Gastroesophageal sphincter (tissue), 4 donors: ENCODE data around the gene NR4A3. TPM values are rescaled to one million over a fixed set of nuclear protein-coding genes. Genes with fewer than 3 reads are reported as not detected.

Experiments
- ATAC-seq: fragments of 150-250 bp; one replicate; pipeline ENCODE4 v1.9.1; 2016; ENCODE audit warnings: mild to moderate bottlenecking, moderate library complexity
- H3K27ac ChIP-seq, 4 donors: fragments of 200-600 bp; sonication (generic) in 3 of 4; 1 replicate in 3 of 4; 2 replicates in 1 of 4; pipeline ENCODE4 v1.5.1; 2016 to 2019
- H3K27me3 ChIP-seq: fragments of 200-600 bp; sonication (generic); one replicate; pipeline ENCODE4 v1.5.1; 2019
- H3K36me3 ChIP-seq, 2 donors: fragments of 200-600 bp; sonication (generic); one replicate each; pipeline ENCODE4 v1.5.1; 2019; ENCODE audit warnings: control low read depth in 1 of 2
- H3K4me1 ChIP-seq, 3 donors: fragments of 200-600 bp; sonication (generic); 1 replicate in 2 of 3; 2 replicates in 1 of 3; pipeline ENCODE4 v1.5.1; 2016 to 2019; ENCODE audit warnings: control low read depth in 2 of 3
- H3K4me3 ChIP-seq, 2 donors: fragments of 200-600 bp; sonication (generic); one replicate each; pipeline ENCODE4 v1.5.1; 2019; ENCODE audit warnings: mild to moderate bottlenecking in 1 of 2, moderate library complexity in 1 of 2
- H3K9me3 ChIP-seq, 3 donors: fragments of 200-600 bp; sonication (generic); one replicate each; pipeline ENCODE4 v1.5.1; 2017 to 2019; ENCODE audit warnings: control low read depth in 2 of 3
- CTCF ChIP-seq, 4 experiments: fragments of 200-600 bp in 2 of 4; fragments of 450-650 bp in 2 of 4; sonication (generic) in 1 of 4; IDR thresholded peaks; one replicate each; pipeline ENCODE4 v1.5.1; 2017 to 2019; ENCODE audit warnings: antibody characterized with exemption in 4 of 4, mild to moderate bottlenecking in 2 of 4, moderate library complexity in 2 of 4
- EP300 ChIP-seq: sonication (generic); formaldehyde crosslinking; IDR thresholded peaks from one replicate; pipeline ENCODE4 v1.6.1; 2017; ENCODE audit warnings: antibody characterized with exemption, mild to moderate bottlenecking
- POLR2A ChIP-seq, 2 donors: fragments of 450-650 bp; IDR thresholded peaks; one replicate each; pipeline ENCODE4 v1.6.1; 2017; ENCODE audit warnings: antibody characterized with exemption in 2 of 2, mild to moderate bottlenecking in 2 of 2, moderate library complexity in 1 of 2
- POLR2AphosphoS5 ChIP-seq: sonication (generic); formaldehyde crosslinking; IDR thresholded peaks from one replicate; pipeline ENCODE4 v1.6.1; 2017; ENCODE audit warnings: antibody characterized with exemption
- WGBS, 2 donors: methylation state at CpG; one replicate each; pipeline ENCODE4 v1.1.5; 2018; ENCODE audit warnings: low coverage in 1 of 2; 5-methylcytosine and 5-hydroxymethylcytosine counted together
- total RNA-seq, 4 donors: library from RNA; depleted of rRNA; stranded (reverse); fragments of >200 nt; gene quantifications; one replicate each; pipeline ENCODE4 v1.1.0, GENCODE V29; 2016

The NR4A3 gene
- total RNA-seq, 4 donors from 2014 or later = 0.52 to 51.2 (median 2.0) TPM

GRCh38 chr9:99813739-99814138 lies 7.9 kb upstream of the NR4A3 start:
- H3K27me3 ChIP-seq = no peaks in the 10 kb centered on the region
- ATAC-seq = no peak
- WGBS, 2 donors = 83 to 87% methylated on average over 6 to 8 of the region's 8 CpGs
- peaks cover 0 to 12% (median 4%) of the 10 kb centered on the region in 3 donors for H3K4me1 ChIP-seq
- no peak for TF ChIP-seq POLR2A (IDR thresholded peaks at IDR 0.05)
- H3K27ac ChIP-seq = no peak overlapping the region
- H3K36me3 ChIP-seq = no peaks in the 10 kb centered on the region
- H3K4me3 ChIP-seq = no peak overlapping the region
- no peaks in the 10 kb centered on the region for H3K9me3 ChIP-seq

- TF ChIP-seq POLR2A (IDR thresholded peaks at IDR 0.05) (no peak), EP300 (no peak), POLR2AphosphoS5 (no peak), CTCF (IDR thresholded peaks at IDR 0.05) (no peak)
- H3K36me3 ChIP-seq = no peaks in the 10 kb centered on the region
- H3K27me3 ChIP-seq = no peaks in the 10 kb centered on the region
- 85 to 96% methylated on average over 2 of the region's 2 CpGs for WGBS, 2 donors
- no peaks in the 10 kb centered on the region for H3K9me3 ChIP-seq
- H3K4me3 ChIP-seq = no peak overlapping the region
- no peak for ATAC-seq
- H3K4me1 ChIP-seq = peaks cover 0 to 15% (median 4%) of the 10 kb centered on the region in 3 donors
- no peak overlapping the region for H3K27ac ChIP-seq
These were observed 7.3 kb upstream of the NR4A3 start for GRCh38 chr9:99814359-99814758.

GRCh38 chr9:99816392-99816791 lies 5.3 kb upstream of the NR4A3 start:
- TF ChIP-seq POLR2AphosphoS5 (no peak), POLR2A (IDR thresholded peaks at IDR 0.05) (no peak), CTCF (IDR thresholded peaks at IDR 0.05) (no peak), EP300 (no peak)
- no peak for ATAC-seq
- peaks cover 0 to 25% (median 4%) of the 10 kb centered on the region in 3 donors for H3K4me1 ChIP-seq
- H3K4me3 ChIP-seq = no peak overlapping the region
- no peaks in the 10 kb centered on the region for H3K36me3 ChIP-seq
- no peaks in the 10 kb centered on the region for H3K27me3 ChIP-seq
- no peak overlapping the region for H3K27ac ChIP-seq
- H3K9me3 ChIP-seq = no peaks in the 10 kb centered on the region
- WGBS, 2 donors = 83 to 100% methylated on average over 1 to 3 of the region's 3 CpGs

GRCh38 chr9:99818500-99818899 lies 3.2 kb upstream of the NR4A3 start:
- no peak for ATAC-seq
- whole genome bisulfite sequencing, 2 donors = 37 to 51% methylated on average over 2 to 4 of the region's 4 CpGs
- H3K27me3 ChIP-seq = no peaks in the 10 kb centered on the region
- H3K27ac ChIP-seq = peak overlapping the region; percentile 97 to 99 (median 98)
- H3K9me3 ChIP-seq = no peaks in the 10 kb centered on the region
- no peak overlapping the region for H3K4me3 ChIP-seq
- H3K4me1 ChIP-seq = peaks cover 1 to 40% (median 4%) of the 10 kb centered on the region in 3 donors
- TF ChIP-seq POLR2AphosphoS5 = no peak
- H3K36me3 ChIP-seq = no peaks in the 10 kb centered on the region

GRCh38 chr9:99819123-99819855 lies 2.4 kb upstream of the NR4A3 start:
- Histone ChIP-seq H3K4me3 (peak overlapping the region; percentile 60 to 92), H3K9me3 (no peaks in the 10 kb centered on the region), H3K4me1 (peaks cover 3 to 48% (median 4%) of the 10 kb centered on the region in 3 donors), H3K36me3 (no peaks in the 10 kb centered on the region), H3K27ac (peak overlapping the region; percentile 97 to 99 (median 98)), H3K27me3 (no peaks in the 10 kb centered on the region)
- peak; percentile 69 for ATAC-seq
- peak; percentile 82 for TF ChIP-seq POLR2AphosphoS5
- TF ChIP-seq POLR2A (IDR thresholded peaks at IDR 0.05) = peak; percentile 88 to 89
- TF ChIP-seq EP300 = peak; percentile 7
- TF ChIP-seq CTCF (IDR thresholded peaks at IDR 0.05) = peak in 2 of 4 experiments; percentile 1 to 29
- WGBS, 2 donors = 0 to 2% methylated on average over 4 of the region's 54 CpGs
